ENCODE measurements around the gene METRN.

The METRN gene

GRCh38 chr16:669666-670065, 45.3 kb upstream of the METRN start:
- CTCF ChIA-PET = no interaction called here
- no peak for DNase-seq (ENCODE audit: extremely low spot score)
- TF ChIP-seq L3MBTL2 (conservative IDR thresholded peaks at IDR 0.05) = no peak
- no peak for TF ChIP-seq FOXA1 (IDR thresholded peaks at IDR 0.05)
- no peak for TF ChIP-seq LEF1 (IDR thresholded peaks at IDR 0.05; ENCODE audit: borderline replicate concordance)
- no peak for TF ChIP-seq BHLHE40 (IDR thresholded peaks at IDR 0.05; ENCODE audit: borderline replicate concordance)
- no peak for TF ChIP-seq FOXM1 (IDR thresholded peaks at IDR 0.05; ENCODE audit: borderline replicate concordance)
- no peak for TF ChIP-seq PKNOX1 (IDR thresholded peaks at IDR 0.05)
- no peak for TF ChIP-seq NFRKB (IDR thresholded peaks at IDR 0.05)
- POLR2A ChIA-PET = interaction anchor here (1.8 to 3.0 kb wide), 2 partner anchors 10 to 12 kb away, joined by 9 to 13 read pairs; partner anchors contain the start of gene STUB1

- ChIA-PET CTCF (no interaction called here), POLR2A (interaction anchor here (1.1 kb wide), 2 partner anchors 11 to 25 kb away, joined by 3 to 4 read pairs; no protein-coding TSS in a partner anchor)
- DNase-seq (ENCODE audit: extremely low spot score) = no peak
- TF ChIP-seq TARDBP (IDR thresholded peaks at IDR 0.05) = no peak
- TF ChIP-seq ARNT (IDR thresholded peaks at IDR 0.05) = no peak
- TF ChIP-seq FOXM1 (IDR thresholded peaks at IDR 0.05; ENCODE audit: borderline replicate concordance) = no peak
- no peak for TF ChIP-seq SP1 (IDR thresholded peaks at IDR 0.05)
- no peak for TF ChIP-seq ELF4 (IDR thresholded peaks at IDR 0.05)
- TF ChIP-seq LEF1 (IDR thresholded peaks at IDR 0.05; ENCODE audit: borderline replicate concordance) = no peak
- no peak for TF ChIP-seq HDGF (IDR thresholded peaks at IDR 0.05; ENCODE audit: borderline replicate concordance)
- no peak for TF ChIP-seq BHLHE40 (IDR thresholded peaks at IDR 0.05; ENCODE audit: borderline replicate concordance)
- TF ChIP-seq L3MBTL2 (conservative IDR thresholded peaks at IDR 0.05) = no peak
- no peak for TF ChIP-seq CTBP1 (IDR thresholded peaks at IDR 0.05; ENCODE audit: borderline replicate concordance)
- TF ChIP-seq ZNF384 (IDR thresholded peaks at IDR 0.05) = no peak
- TF ChIP-seq PKNOX1 (IDR thresholded peaks at IDR 0.05) = no peak
- TF ChIP-seq FOXA1 (IDR thresholded peaks at IDR 0.05) = no peak
- no peak for TF ChIP-seq NFRKB (IDR thresholded peaks at IDR 0.05)
Observed at GRCh38 chr16:670485-671352, 44.2 kb upstream of the METRN start.

- ChIA-PET POLR2A (interaction anchor here (1.1 to 2.1 kb wide), 2 partner anchors 10 to 24 kb away, joined by 3 to 9 read pairs; partner anchors contain the start of gene STUB1), CTCF (no interaction called here)
- no peak for TF ChIP-seq FOXK2 (IDR thresholded peaks at IDR 0.05)
- no peak for TF ChIP-seq SUZ12 (IDR thresholded peaks at IDR 0.05)
- TF ChIP-seq ZNF384 (IDR thresholded peaks at IDR 0.05) = no peak
- TF ChIP-seq NFRKB (IDR thresholded peaks at IDR 0.05) = no peak
- no peak for TF ChIP-seq BHLHE40 (IDR thresholded peaks at IDR 0.05; ENCODE audit: borderline replicate concordance)
- no peak for TF ChIP-seq ELF4 (IDR thresholded peaks at IDR 0.05)
- TF ChIP-seq FOXM1 (IDR thresholded peaks at IDR 0.05; ENCODE audit: borderline replicate concordance) = no peak
- DNase-seq (ENCODE audit: extremely low spot score) = no peak
Observed at GRCh38 chr16:671353-672131, 43.4 kb upstream of the METRN start.

- POLR2A ChIA-PET = interaction anchor here (2.1 kb wide), 1 partner anchor 9 kb away, joined by 9 read pairs; the partner anchor contains the start of gene STUB1
- TF ChIP-seq FOXA1 (IDR thresholded peaks at IDR 0.05) = no peak
- no peak for TF ChIP-seq HDGF (IDR thresholded peaks at IDR 0.05; ENCODE audit: borderline replicate concordance)
- TF ChIP-seq L3MBTL2 (conservative IDR thresholded peaks at IDR 0.05) = no peak
- TF ChIP-seq PKNOX1 (IDR thresholded peaks at IDR 0.05) = no peak
- no peak for TF ChIP-seq LEF1 (IDR thresholded peaks at IDR 0.05; ENCODE audit: borderline replicate concordance)
- no peak for TF ChIP-seq TARDBP (IDR thresholded peaks at IDR 0.05)
- no peak for TF ChIP-seq SP1 (IDR thresholded peaks at IDR 0.05)
- TF ChIP-seq CTBP1 (IDR thresholded peaks at IDR 0.05; ENCODE audit: borderline replicate concordance) = no peak
- TF ChIP-seq ELF4 (IDR thresholded peaks at IDR 0.05) = no peak
- no peak for TF ChIP-seq ARNT (IDR thresholded peaks at IDR 0.05)
- no peak for TF ChIP-seq ZNF384 (IDR thresholded peaks at IDR 0.05)
- no peak for TF ChIP-seq NFRKB (IDR thresholded peaks at IDR 0.05)
- TF ChIP-seq FOXK2 (IDR thresholded peaks at IDR 0.05) = no peak
- TF ChIP-seq SUZ12 (IDR thresholded peaks at IDR 0.05) = no peak
- TF ChIP-seq BHLHE40 (IDR thresholded peaks at IDR 0.05; ENCODE audit: borderline replicate concordance) = no peak
- TF ChIP-seq FOXM1 (IDR thresholded peaks at IDR 0.05; ENCODE audit: borderline replicate concordance) = no peak
- CTCF ChIA-PET = no interaction called here
Observed at GRCh38 chr16:672371-672770, 42.5 kb upstream of the METRN start.

GRCh38 chr16:672851-673250, 42.1 kb upstream of the METRN start:
- ChIA-PET CTCF (no interaction called here), POLR2A (interaction anchor here (0.6 to 2.1 kb wide), 5 partner anchors 8 to 289 kb away, joined by 3 to 9 read pairs (median 3); partner anchors contain the start of gene STUB1)
- no peak for TF ChIP-seq FOXK2 (IDR thresholded peaks at IDR 0.05)
- no peak for TF ChIP-seq TARDBP (IDR thresholded peaks at IDR 0.05)
- no peak for TF ChIP-seq LEF1 (IDR thresholded peaks at IDR 0.05; ENCODE audit: borderline replicate concordance)
- no peak for TF ChIP-seq CTBP1 (IDR thresholded peaks at IDR 0.05; ENCODE audit: borderline replicate concordance)
- DNase-seq (ENCODE audit: extremely low spot score) = no peak

More at GRCh38 chr16:672371-672770, 42.5 kb upstream of the METRN start:
- no peak for DNase-seq (ENCODE audit: extremely low spot score)

Data from HEK293T (cell line).